ENCODE data around the gene PRRG3.

DNA sequence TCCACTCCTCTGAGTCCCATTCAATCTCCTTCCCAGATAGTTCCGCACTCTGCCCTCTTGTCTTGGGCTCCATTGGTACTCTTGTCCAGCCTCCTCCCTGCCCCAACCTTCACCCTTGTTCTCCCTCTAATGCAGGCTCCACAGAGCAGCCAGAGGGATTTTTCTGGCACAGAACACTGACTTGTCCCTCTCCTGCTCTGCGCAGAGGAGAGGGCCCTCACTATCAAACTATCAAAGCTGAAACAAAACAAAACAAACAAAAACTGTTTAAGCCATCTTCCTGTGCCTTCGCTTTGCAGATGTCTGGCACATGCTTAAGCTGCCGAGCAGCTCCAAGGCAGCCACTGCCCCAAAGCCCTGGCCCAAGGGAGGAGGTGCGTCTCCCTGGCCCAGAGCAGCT is 42.2 kb downstream of the PRRG3 start:
- no peak for TF ChIP-seq NRF1 (conservative IDR thresholded peaks at IDR 0.05 in 1 of 2, IDR thresholded peaks at IDR 0.05 in 1 of 2)
- TF ChIP-seq PREB (CRISPR knock-in tag; IDR thresholded peaks at IDR 0.05), result no peak
- TF ChIP-seq NR2C2 (CRISPR knock-in tag; IDR thresholded peaks at IDR 0.05), result no peak
- TF ChIP-seq NR2C2 (tag; IDR thresholded peaks at IDR 0.05), result no peak
- TF ChIP-seq, protein P1, sequence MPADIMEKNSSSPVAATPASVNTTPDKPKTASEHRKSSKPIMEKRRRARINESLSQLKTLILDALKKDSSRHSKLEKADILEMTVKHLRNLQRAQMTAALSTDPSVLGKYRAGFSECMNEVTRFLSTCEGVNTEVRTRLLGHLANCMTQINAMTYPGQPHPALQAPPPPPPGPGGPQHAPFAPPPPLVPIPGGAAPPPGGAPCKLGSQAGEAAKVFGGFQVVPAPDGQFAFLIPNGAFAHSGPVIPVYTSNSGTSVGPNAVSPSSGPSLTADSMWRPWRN (IDR thresholded peaks at IDR 0.05; ENCODE audit: low read depth), result no peak
- TF ChIP-seq CTCF (IDR thresholded peaks at IDR 0.05 in 2 of 3, conservative IDR thresholded peaks at IDR 0.05 in 1 of 3; ENCODE audit: insufficient read depth in 2 of 3, low read depth in 1 of 3, low read length in 3 of 3), result no peak
- TF ChIP-seq JUN (IDR thresholded peaks at IDR 0.05; ENCODE audit: borderline replicate concordance, low read depth, low read length), result no peak
- no peak for TF ChIP-seq JUN (CRISPR knock-in tag; IDR thresholded peaks at IDR 0.05; ENCODE audit: borderline replicate concordance)
- TF ChIP-seq, protein P2, sequence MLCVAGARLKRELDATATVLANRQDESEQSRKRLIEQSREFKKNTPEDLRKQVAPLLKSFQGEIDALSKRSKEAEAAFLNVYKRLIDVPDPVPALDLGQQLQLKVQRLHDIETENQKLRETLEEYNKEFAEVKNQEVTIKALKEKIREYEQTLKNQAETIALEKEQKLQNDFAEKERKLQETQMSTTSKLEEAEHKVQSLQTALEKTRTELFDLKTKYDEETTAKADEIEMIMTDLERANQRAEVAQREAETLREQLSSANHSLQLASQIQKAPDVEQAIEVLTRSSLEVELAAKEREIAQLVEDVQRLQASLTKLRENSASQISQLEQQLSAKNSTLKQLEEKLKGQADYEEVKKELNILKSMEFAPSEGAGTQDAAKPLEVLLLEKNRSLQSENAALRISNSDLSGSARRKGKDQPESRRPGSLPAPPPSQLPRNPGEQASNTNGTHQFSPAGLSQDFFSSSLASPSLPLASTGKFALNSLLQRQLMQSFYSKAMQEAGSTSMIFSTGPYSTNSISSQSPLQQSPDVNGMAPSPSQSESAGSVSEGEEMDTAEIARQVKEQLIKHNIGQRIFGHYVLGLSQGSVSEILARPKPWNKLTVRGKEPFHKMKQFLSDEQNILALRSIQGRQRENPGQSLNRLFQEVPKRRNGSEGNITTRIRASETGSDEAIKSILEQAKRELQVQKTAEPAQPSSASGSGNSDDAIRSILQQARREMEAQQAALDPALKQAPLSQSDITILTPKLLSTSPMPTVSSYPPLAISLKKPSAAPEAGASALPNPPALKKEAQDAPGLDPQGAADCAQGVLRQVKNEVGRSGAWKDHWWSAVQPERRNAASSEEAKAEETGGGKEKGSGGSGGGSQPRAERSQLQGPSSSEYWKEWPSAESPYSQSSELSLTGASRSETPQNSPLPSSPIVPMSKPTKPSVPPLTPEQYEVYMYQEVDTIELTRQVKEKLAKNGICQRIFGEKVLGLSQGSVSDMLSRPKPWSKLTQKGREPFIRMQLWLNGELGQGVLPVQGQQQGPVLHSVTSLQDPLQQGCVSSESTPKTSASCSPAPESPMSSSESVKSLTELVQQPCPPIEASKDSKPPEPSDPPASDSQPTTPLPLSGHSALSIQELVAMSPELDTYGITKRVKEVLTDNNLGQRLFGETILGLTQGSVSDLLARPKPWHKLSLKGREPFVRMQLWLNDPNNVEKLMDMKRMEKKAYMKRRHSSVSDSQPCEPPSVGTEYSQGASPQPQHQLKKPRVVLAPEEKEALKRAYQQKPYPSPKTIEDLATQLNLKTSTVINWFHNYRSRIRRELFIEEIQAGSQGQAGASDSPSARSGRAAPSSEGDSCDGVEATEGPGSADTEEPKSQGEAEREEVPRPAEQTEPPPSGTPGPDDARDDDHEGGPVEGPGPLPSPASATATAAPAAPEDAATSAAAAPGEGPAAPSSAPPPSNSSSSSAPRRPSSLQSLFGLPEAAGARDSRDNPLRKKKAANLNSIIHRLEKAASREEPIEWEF (CRISPR knock-in tag; IDR thresholded peaks at IDR 0.05), result no peak

Measured in K562 (cell line).